DMS114 treated with DMSO at 0.1 percent for 48 hours (cell line): ENCODE measurements around the gene SSBP4.

ENCODE experiments used
- DNase-seq: peaks from one replicate; lab custom pipeline; 2025; ENCODE audit not compliant: unreplicated experiment; lab: John Stamatoyannopoulos, UW

Gene SSBP4

DNA sequence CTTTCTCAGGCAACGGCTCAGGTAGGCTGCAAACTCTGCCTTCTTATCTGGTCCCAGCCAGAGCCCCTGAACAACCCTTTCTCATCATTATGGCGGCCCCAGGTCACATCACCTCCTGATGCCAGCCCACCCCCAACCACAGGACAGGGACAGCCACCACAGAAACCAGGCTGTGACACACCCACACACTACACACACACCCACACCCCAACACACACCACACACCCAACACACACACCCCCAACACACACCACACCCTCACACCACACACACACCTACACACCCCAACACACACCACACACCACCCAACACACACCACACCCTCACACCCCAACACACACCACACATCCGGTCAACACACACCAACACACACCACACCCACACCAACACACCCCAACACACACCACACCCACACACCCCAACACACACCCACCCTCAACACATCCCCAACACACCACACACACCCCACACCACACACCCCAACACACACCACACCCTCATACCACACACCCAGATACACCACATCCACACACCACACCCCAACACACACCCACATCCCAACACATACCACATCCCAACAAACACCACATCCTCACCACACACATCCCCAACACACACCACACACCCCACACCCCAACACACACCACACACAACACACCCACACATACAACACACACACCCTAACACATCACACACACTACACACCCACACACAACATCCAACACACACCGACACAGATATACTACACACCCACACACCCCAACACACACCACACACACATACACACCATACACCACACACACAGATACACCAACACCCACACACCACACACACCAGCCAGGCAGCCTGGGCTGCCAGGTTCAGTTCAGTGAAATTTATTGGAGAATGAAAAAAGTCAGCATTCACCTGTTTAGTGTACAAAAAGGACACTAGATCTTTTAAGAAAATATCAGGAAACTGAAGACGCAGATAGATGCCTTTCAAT is 22.9 kb downstream of the SSBP4 start:
- no peak for DNase-seq

DNA sequence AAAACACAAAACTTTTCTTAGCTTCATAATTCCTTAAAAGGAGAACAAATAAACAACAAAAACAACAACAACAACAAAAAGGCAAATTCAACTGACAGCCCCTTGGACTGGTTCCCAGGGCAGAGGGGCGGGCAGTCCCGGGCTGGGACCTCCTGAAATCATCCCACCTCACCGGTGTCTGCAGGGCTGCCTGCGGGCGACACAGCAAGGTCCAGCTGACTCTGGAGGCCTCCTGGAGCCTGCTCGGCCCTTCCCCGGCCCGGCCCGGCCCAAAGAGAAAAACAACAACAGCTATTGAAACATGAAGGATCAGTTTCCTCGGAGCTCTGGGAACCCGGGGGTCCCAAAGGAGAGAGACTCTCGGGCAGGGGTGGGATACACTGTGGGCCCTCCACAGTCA is 23.7 kb downstream of the SSBP4 start:
- no peak for DNase-seq

DNA sequence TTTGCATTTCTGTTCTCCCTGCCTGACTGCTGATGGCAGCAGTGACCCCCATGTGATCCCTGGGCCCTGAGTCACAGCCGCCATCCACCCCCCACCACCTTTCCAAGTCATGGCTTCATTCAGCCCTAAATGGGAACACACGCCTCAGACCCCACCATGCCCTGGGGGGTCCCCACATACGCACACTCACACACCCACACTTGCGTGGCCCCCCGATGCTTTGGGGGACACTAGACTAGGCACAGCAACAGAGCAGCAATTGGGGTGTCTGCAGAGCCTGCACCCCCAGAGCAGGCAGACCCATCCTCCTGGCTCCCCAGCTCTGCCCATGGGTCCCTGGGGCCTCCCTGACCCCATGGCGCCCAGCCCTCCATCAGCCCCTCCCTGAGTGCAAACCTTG is 24.2 kb downstream of the SSBP4 start:
- no peak for DNase-seq

DNA sequence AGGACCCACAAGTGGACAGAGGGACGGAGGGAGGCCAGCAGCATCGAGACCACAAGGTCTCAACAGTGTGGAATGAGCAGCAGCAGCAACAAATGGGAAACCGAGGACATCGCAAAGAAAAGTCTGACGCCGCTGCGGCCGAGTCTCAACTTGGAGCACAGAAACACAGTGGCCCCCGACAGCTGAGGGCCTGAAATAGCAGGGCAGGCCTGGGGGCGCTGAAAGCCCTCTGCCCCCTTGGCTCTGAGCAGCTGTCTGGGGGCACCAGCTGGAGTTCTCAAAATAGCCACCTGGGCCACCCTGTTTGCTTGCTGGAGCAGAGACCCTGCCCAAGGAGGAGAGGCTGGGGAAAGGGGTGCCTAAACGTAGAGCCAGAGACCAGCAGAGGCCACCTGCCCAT is 24.6 kb downstream of the SSBP4 start:
- DNase-seq, result no peak

DNA sequence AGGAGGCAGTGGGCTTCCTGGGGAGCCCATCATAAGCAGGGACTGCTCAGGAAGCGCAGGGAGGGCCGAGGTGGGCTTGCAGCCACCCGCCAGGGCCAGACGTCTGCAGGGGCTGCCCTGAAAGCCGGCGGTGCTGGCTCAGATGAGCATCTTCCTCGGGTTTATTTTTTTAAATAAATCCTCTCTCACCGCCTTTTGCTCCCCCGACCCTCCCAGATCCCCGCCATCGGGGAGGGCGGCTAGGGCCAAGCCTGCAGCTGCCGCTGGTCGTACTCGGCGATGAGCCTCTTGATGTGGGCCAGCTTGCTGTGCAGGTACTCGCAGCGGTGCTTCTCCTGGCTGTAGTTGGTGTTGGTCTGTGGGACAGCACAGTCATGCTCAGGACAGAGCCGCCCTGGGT is 25.3 kb downstream of the SSBP4 start:
- no peak for DNase-seq

DNA sequence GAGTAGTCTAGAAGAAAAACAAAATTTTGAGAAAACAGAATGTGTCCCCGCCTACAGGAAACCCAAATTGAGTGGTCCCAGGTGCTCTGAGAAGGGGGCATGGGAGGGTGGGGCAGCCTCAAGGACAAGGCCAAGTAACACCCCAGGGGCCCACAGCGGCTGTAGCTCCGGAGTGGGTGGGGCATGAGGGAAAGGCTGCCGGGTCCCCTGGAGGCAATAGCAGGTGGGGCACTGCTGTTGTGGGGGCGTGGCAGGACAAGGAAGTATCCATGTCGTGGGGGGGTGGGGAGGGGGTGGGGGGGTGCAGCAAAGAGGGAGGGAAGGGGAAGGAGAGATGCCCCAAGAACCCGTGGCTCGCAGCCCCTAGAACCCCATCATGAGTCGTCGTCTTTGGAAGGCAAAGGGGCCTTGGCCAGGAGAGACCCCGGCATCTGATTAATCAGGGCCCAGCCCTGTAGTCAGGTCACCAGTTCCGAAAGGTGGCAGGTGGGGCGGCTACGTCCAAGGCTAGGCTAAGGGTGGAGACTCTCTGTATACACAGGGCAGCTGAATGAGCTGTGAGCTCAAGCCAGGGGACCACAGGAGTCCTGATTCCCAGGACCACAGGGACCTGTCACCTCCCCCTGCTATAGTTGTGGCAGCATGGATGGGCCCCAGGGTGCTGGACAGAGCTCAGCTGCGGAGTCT is 26.2 kb downstream of the SSBP4 start:
- no peak for DNase-seq

DNA sequence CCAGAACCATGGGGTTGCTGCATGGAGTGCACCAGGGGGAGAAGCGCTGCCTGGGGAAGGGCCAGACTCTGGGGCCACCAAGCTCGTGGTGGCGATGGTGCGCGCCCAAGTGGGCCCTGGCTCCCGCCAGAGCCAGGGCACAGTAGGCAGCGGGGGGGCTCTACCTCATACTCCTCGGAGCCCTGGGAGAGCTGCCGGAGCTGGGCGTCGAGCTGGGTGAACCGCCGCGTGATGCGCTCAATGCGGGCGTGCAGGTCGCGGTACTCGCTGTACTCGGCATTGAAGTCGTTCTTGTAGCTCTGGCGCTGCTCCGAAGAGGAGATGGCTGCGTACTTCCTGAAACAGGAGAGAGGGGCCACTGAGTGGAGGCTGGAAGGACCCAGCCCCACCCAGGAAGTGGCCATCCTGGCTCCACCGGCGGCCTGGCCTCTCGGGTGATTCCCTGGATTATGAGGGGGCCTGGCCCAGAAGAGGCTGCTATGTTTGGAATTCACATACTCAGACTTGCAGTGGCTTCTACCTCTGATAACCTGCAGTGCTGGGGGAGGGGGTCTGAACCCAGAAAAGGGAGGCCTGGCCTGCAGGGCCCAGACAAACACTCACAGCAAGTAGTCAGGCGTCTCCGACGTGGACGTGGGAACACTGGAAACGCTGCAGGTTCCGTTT is 27.1 kb downstream of the SSBP4 start:
- no peak for DNase-seq

DNA sequence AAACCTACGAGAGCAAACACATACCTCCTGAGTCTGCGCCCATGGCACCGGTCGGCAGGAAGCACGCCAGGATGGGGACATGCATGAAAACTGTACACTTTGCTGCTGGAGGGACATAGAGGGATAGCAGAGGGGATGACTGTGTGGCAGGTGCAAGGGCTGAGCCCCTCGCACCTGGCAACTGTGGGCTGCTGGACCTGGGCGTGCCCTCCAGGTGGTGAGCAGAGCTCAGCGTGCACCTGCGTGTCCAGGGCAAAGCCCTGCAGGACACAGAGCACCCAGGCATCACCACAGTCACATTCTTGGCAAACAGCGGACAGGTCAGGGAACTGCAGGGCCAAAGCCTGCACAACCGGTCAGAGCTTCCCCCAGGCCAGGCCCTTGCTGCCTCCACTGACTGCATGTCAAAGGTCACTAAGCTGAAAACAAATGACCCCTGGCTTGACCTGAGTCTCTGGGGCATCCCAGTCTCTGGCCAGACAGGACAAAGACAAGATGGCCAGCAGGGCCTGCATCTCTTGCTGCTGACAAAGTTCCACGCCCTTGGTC is 27.7 kb downstream of the SSBP4 start:
- no peak for DNase-seq

DNA sequence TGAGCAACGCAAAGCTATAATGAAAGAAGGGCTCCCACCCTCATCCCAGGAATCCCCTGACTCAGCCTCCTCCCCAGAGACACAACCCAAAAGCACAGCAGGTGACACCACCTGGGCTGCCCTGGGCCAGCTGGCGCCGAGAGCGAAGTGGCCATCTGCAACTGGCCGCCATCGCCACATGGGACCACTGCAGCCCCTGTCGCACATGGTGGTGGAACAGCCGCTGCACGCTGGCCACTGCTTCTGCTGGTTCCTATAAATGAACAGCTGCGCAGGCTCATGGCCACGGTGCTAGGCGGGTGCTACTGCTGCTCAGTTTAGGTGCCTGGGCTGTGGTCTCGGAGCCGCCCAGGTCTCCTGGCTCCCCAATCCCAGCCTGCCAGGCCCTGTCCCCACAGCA is 30.4 kb downstream of the SSBP4 start:
- no peak for DNase-seq

DNA sequence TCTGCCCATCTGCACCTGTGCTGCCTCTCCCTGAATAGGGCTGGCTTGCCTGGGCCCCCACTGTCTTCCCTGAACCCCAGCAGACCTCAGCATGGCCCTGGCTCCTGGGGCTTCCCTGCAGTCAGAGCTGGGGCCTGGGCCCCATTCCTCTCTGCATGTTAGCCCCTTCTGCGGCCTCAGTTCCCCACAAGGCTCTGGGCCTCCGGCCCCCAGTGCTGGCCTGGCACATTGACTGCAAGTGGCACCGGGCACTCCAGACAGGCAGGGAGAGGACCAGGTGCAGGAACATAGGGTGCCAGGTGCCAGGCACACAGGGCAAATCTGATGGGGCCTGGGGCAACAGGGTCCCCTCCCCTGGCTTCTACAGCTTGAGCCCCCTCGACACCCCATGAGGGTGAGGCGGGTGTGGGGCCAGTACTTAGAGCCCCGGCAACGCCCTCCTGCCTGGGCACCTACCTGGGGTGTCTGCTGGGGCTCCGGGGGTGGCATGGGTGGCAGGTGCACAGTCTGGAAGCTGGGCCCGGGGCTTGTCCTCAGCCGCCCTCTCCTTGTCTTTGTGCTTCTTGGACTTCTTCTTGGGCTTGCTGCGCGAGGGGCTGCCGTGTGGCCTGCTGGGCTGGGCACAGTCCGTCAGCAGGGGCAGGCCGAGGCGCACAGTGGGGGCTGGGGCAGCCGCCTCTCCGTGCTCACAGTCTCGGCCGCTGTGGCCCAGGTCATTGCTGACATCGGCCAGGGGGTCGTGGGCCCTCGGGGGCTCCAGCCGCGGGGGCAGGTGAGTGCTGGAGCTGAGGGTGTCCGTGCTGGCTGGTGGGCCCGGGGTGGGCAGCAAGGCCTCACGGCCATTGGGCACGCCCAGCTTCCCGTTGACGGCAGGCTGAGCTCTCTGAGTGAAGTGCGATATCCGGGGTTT is 31.1 kb downstream of the SSBP4 start:
- no peak for DNase-seq

DNA sequence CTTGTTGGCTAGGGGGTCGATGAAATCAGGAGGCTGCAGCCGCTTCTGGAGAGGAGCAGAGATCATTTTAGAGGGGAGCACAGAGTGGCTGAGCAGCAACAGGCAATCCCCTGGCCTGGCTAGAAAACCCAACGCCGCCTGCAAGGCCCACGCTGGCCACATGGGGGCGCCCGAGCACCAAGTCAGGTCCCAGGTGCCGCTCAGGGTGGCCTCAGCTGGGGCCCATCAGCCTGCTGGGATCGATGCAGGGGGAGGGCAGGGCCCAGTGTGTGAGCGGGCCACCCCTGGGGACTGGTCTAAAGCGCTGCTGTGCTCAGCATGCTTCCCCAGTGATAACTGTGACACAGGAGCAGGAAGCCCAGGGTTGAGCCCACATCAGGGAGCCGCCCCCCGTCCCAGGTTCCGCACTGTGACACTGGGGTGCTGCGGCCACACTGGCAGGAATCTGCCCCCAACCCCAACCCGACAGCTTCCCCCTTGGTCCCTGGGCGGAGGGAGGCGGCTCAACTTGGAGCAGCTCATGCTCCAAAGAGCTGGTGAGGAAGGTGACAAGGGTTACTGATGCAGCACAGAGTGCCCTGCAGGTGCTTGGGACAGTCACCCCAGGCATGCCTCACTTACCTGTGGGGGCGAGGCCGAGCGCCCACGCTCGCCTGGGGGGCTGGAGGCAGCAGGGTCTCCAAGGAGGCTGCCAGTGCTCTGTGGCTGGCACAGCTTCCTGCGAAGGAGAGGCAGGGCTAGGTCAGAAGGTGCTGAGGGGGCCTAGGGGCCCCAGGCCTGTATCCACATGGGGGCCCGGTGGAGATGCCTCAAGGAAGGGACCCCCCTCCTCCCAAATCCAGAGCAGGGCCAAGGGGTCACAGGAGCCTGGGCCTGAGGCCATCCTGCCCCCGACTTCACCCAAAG is 32.0 kb downstream of the SSBP4 start:
- DNase-seq, result no peak

DNA sequence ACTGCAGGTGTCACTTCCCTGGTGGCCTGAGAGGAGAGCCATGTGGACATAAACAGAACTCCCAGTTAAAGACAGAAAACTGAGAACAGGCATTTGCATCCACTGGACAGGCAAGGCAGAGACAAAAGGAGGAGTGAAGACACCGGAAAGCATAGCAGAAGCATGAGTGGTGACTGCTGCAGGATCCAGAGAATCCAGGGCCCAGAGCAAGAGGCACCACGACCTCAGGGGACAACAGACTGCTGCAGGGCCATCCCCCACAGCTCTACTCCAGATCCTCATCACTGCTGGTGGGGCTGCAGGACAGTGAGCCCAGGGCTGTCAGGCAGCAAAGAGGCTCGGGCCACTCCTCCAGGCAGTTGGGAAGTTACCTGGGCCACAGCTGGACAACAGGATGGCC is 33.2 kb downstream of the SSBP4 start:
- no peak for DNase-seq

DNA sequence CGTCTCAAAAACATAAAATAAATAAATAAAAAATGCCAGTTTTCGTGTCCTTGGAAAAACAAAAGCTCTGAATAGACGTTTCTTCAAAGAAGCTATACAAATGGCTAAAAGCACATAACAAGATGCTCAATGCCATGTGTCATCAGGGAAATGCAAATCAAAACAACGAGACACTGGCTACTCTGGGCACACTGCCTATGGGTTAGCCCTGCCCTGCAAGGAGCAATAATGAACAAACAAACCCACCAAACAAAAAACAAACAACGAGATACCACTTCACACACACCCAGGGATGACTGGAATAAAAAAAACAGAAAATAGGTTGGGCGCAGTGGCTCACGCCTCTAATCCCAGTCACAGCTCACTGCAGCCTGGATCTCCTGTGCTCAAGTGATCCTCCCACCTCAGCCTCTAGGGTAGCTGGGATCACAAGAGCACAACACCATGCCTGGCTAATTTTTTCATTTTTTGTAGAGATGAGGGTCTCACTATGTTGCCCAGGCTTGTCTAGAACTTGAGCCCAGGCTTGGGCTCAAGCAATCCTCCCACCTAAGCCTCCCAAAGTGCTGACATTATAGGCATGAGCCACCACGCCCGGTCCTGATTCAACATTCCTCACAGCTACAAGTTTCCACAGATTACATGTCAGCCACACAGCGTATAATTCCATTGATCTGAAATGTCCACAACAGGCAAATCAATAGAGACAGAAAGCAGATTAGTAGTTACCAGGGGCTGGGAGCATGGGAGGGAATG is 34.2 kb downstream of the SSBP4 start:
- no peak for DNase-seq

DNA sequence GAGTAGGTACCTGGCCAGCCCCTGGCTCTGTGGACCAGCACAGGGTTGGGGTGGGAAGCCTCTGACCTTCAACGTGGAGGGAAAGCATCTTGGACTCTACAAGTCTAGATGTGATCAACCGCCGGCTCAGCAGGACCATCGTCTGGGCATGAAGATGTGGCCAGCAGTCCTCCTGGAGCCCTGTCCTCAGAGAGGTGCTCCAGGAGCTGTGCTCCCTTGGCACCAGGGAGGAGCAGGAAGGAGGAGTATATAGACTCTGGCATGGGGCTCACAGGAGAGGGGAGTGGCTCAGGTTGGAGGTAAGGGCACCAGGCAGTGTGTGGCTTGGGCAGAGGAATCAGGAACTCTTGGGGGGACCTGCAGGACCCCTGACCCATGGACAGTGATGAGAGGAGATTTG is 37.1 kb downstream of the SSBP4 start:
- no peak for DNase-seq

DNA sequence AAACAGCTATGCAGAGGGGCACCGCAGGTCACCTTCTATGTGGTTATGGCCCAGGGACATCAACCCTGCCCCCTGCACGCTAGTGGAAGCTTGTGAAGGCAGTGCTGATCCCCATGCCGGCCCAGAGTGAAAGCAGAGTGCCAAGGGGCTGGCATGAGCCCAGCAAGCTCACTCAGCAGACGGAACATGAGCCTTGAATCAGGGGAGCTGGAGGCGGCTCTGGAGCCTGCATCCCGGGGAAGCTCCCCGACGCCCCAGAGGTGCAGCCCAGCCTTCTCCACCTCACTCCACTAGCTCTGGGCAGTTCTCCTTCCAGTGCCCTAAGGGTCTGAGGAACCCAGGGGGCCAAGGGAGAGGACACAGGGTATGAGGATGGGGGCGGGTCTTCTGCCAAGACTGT is 37.8 kb downstream of the SSBP4 start:
- no peak for DNase-seq

DNA sequence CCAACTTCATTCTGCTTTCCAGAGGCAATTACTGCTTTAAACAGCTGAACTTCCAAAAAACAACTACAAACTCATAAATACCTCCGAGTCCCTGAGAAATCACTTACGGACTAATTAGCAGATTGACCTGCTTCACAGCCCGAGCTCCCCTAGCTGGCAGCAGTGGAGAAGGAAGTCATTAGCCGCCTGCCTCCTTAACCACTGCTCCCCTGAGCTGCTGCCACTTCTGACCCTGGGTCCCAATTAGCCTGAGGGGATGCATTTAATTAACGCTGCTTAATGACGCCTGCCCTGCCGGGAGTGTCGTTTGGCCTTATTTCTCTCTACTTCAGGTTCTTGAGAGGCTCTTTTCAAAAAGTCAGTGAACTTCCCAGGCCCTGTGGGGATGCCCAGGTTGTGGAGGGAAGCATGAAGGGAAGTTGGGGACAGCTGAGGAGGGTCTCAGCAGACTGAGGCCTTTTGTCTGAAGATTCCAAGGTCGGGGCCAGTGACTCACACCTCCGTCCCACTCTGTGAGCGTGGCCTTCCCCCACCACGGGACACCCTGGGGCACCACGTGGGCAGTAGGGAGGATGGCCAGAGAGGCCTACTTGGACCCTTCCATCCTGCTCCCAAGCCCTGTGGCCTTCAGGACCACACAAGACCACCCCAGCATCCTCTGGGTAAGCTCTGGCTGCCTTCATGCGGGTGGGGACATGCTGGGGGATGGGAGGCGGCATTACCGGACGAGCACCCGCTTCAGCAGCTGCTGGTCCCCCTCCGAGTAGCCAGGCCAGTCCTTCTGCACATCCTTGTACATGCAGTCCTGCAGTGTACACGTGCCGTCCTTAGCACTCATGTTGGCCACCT is 38.5 kb downstream of the SSBP4 start:
- DNase-seq, result no peak

DNA sequence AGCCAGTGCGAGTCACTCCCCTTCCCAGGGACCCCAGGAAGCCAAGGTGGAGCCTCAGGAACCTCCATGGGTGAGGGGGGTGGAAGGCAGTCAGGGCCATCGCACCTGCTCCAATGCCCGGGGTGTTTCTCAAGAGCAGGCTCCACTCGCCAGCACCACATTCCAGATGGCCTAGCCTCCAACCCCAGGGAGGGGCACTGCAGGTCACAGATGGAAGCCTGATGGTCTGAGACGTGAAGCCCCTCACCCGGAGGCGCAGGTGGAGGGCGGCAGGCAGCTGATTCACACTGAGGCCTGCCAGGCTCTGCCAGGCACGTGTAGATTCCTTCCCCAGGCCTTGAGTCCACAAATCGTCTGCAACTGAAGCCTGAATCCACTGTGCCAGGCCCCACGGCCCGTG is 41.7 kb downstream of the SSBP4 start:
- no peak for DNase-seq

DNA sequence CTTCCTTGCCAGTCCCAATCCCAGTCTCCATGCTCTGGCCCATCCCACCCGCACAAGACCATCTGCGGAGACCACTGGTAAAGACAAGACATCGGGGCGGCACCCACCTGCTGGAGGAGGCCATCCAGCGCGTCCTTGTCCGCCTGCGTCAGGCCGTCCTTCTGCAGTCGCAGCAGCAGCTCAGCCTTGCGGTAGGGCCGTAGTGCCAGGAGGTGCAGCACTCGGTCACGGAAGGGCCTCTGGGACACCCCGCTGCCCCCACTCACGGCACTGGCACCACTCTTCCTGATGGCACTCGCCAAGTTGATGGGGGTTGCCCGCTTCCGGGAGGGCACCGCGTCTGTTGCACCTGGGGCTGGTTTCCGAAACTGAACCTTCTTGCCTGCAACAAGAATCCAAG is 42.3 kb downstream of the SSBP4 start:
- DNase-seq, result no peak
